HepG2 (cell line): ENCODE results near the gene ATG13. TPM values are rescaled to one million over a fixed set of nuclear protein-coding genes. Genes with fewer than 3 reads are reported as not detected.

Experiments
- DMAP1 ChIP-seq: IDR thresholded peaks from 2 replicates; pipeline ENCODE4 v1.6.1; 2016
- NR2F2 ChIP-seq: IDR thresholded peaks from 2 replicates; pipeline ENCODE4 v1.6.1; 2012; ENCODE audit warnings: low read depth, inconsistent platforms, borderline replicate concordance
- RCOR2 ChIP-seq: IDR thresholded peaks from 2 replicates; pipeline ENCODE4 v1.6.1; 2016; ENCODE audit warnings: missing biosample characterization, missing genetic modification reagents
- ZNF407 ChIP-seq: sonication (generic); formaldehyde crosslinking; IDR thresholded peaks from one replicate; pipeline ENCODE4 v1.5.1; 2020; ENCODE audit warnings: mild to moderate bottlenecking, missing genetic modification reagents; ENCODE audit errors: not compliant biosample characterization
- ZNF513 ChIP-seq: sonication (generic); formaldehyde crosslinking; conservative IDR thresholded peaks from 2 replicates; pipeline ENCODE4 v1.5.0; 2020; ENCODE audit warnings: missing genetic modification reagents
- ZNF709 ChIP-seq: sonication (generic); formaldehyde crosslinking; IDR thresholded peaks from 2 replicates; pipeline ENCODE4 v1.5.0; 2020; ENCODE audit warnings: mild to moderate bottlenecking, missing genetic modification reagents
- ZNF782 ChIP-seq: sonication (generic); formaldehyde crosslinking; IDR thresholded peaks from 2 replicates; pipeline ENCODE4 v1.4.0; 2020; ENCODE audit warnings: missing genetic modification reagents, mild to moderate bottlenecking, borderline replicate concordance
- polyA plus RNA-seq, 8 experiments: library from polyadenylated mRNA; depleted of rRNA in 3 of 8; stranded (reverse) in 7 of 8; unstranded in 1 of 8; fragments of >200 nt; fragmentation: Illumina TruSeq in 4 of 8; extraction: Trizol in 4 of 8; gene quantifications; 2 replicates each; pipeline versions ENCODE4 v1.2.1 to v1.2.3, GENCODE V29; 2011 to 2016; ENCODE audit warnings: low read depth in 4 of 8, missing spikeins in 1 of 8, mixed read lengths in 1 of 8; ENCODE audit not compliant: insufficient read depth in 1 of 8
- total RNA-seq, 5 experiments: library from RNA; depleted of rRNA; stranded (reverse); fragments of >200 nt; fragmentation: Illumina TruSeq; extraction: Trizol; gene quantifications; 2 replicates each; pipeline ENCODE4 v1.2.3, GENCODE V29; 2016; ENCODE audit warnings: low read depth in 1 of 5
- TF ChIP-seq, protein P1 (sequence below): IDR thresholded peaks from 2 replicates; pipeline ENCODE4 v1.6.1; 2018; ENCODE audit warnings: missing genetic modification reagents

The ATG13 gene
- total and polyA plus RNA-seq, 2 of the 13 experiments (the other 11 are each of a cell fraction or from before 2014, with no cell fraction given), result 55.0 to 77.3 TPM

- TF ChIP-seq ZNF407 (CRISPR knock-in tag) (no peak), DMAP1 (CRISPR knock-in tag) (0 out of 2 replicates have a peak, but pooled peaks have one; percentile 5), RCOR2 (CRISPR knock-in tag) (0 out of 2 replicates have a peak, but pooled peaks have one; percentile 34), ZNF709 (CRISPR knock-in tag) (no peak), NR2F2 (no peak), ZNF513 (no peak), ZNF782 (CRISPR knock-in tag) (no peak)
- TF ChIP-seq, protein P1, sequence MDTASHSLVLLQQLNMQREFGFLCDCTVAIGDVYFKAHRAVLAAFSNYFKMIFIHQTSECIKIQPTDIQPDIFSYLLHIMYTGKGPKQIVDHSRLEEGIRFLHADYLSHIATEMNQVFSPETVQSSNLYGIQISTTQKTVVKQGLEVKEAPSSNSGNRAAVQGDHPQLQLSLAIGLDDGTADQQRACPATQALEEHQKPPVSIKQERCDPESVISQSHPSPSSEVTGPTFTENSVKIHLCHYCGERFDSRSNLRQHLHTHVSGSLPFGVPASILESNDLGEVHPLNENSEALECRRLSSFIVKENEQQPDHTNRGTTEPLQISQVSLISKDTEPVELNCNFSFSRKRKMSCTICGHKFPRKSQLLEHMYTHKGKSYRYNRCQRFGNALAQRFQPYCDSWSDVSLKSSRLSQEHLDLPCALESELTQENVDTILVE (CRISPR knock-in tag), result peak; percentile 2; the same call in 1 of the 2 replicates
Measured at GRCh38 chr11:46594785-46595184, 22.6 kb upstream of the ATG13 start (continued).
